Astrocyte of the spinal cord (primary cell): ENCODE measurements around the gene FRAS1.
"Not testable (repeated sequence)": the region's sequence is repeated elsewhere in the genome, so short reads cannot be mapped to it uniquely, and the experiment has no call there.

Experiments
- DNase-seq: peaks from one replicate; pipeline ENCODE4 v3.0.0; 2011; ENCODE audit warnings: low read depth, low spot score
- H3K4me3 ChIP-seq: 2 replicates; pipeline ENCODE4 v1.5.1; 2011; ENCODE audit warnings: low read depth, mild to moderate bottlenecking, low read length, moderate library complexity
- CTCF ChIP-seq: IDR thresholded peaks from 2 replicates; pipeline ENCODE4 v1.5.1; 2012; ENCODE audit warnings: low read depth, mild to moderate bottlenecking, low read length, inconsistent platforms
- in situ Hi-C: cut with HindIII; loops from 2 replicates; pipeline ENCODE4 v1.10.0; 2017; ENCODE audit warnings: low sequenced_read_pairs

The FRAS1 gene

GRCh38 chr4:78268597-78268996 is 211.5 kb downstream of the FRAS1 start:
- in situ Hi-C loops, result no loop called here
- no peak for TF ChIP-seq CTCF
- H3K4me3 ChIP-seq, result no peak overlapping the region
- DNase-seq, result no peak

- H3K4me3 ChIP-seq, DNase-seq, in situ Hi-C loops: not testable (repeated sequence)
Observed at GRCh38 chr4:78275450-78275849, 218.3 kb downstream of the FRAS1 start.

- H3K4me3 ChIP-seq, result no peak overlapping the region
- no peak for DNase-seq
- in situ Hi-C loops, result no loop called here
- no peak for TF ChIP-seq CTCF
Observed at GRCh38 chr4:78286281-78286680, 229.2 kb downstream of the FRAS1 start.

GRCh38 chr4:78288327-78288726 is 231.2 kb downstream of the FRAS1 start:
- in situ Hi-C loops, result no loop called here
- no peak overlapping the region for H3K4me3 ChIP-seq
- no peak for TF ChIP-seq CTCF
- no peak for DNase-seq

GRCh38 chr4:78291277-78291676 is 234.2 kb downstream of the FRAS1 start:
- H3K4me3 ChIP-seq, result no peak overlapping the region
- TF ChIP-seq CTCF, result no peak
- no peak for DNase-seq
- in situ Hi-C loops, result no loop called here

- TF ChIP-seq CTCF, result no peak
- in situ Hi-C loops, result no loop called here
- no peak overlapping the region for H3K4me3 ChIP-seq
- no peak for DNase-seq
Observed at GRCh38 chr4:78292341-78292740, 235.2 kb downstream of the FRAS1 start.

- no peak for DNase-seq
- TF ChIP-seq CTCF, result no peak
- H3K4me3 ChIP-seq, result no peak overlapping the region
- in situ Hi-C loops, result no loop called here
Observed at GRCh38 chr4:78292856-78293255, 235.7 kb downstream of the FRAS1 start.
